Limb (tissue), 2 donors: ENCODE results near the gene CD7.

Experiments
- DNase-seq, 2 donors: peaks; one replicate each; pipeline ENCODE4 v3.0.0-alpha.2; 2016; ENCODE audit errors: extremely low spot score in 2 of 2

The CD7 gene

GRCh38 chr17:82314727-82315605 lies 2.4 kb downstream of the CD7 start:
- DNase-seq = no peak

- DNase-seq = no peak
Measured at GRCh38 chr17:82314012-82314726, 3.2 kb downstream of the CD7 start.

GRCh38 chr17:82313195-82314011 lies 4.0 kb downstream of the CD7 start:
- no peak for DNase-seq

DNA sequence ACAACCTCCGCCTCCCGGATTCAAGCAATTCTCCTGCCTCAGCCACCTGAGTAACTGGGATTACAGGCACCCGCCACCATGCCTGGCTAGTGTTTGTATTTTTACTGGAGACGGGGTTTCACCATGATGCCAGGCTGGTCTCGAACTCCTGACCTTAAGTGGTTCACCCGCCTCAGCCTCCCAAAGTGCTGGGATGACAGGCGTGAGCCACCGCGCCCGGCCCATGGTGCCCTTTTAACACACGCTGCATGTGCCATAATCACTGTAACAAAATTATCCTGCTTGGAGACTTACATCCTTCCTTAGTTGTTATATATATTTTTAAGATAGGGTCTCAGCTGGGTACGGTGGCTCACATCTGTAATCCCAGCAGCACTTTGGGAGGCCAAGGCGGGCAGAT lies 5.4 kb downstream of the CD7 start:
- DNase-seq = no peak

DNA sequence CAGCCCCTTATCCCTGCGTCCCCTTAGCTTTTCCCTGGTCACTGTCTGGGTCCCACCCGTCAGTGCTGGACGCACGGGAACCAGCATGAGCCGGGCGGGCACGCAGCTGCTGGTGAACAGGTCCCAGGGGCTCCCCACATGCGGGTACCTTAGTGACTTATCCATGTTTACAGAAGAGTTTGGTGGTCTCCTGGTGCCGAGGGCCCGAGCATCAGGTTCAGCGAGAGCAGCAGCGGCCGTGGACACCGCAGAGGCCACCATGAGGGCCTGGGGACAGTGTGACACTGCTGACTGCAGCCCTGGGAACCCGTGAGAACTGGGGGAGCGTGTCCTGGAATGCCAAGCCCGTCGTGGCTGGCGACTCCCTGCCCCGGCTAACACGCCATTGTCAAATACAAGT lies 6.5 kb downstream of the CD7 start:
- no peak for DNase-seq

DNA sequence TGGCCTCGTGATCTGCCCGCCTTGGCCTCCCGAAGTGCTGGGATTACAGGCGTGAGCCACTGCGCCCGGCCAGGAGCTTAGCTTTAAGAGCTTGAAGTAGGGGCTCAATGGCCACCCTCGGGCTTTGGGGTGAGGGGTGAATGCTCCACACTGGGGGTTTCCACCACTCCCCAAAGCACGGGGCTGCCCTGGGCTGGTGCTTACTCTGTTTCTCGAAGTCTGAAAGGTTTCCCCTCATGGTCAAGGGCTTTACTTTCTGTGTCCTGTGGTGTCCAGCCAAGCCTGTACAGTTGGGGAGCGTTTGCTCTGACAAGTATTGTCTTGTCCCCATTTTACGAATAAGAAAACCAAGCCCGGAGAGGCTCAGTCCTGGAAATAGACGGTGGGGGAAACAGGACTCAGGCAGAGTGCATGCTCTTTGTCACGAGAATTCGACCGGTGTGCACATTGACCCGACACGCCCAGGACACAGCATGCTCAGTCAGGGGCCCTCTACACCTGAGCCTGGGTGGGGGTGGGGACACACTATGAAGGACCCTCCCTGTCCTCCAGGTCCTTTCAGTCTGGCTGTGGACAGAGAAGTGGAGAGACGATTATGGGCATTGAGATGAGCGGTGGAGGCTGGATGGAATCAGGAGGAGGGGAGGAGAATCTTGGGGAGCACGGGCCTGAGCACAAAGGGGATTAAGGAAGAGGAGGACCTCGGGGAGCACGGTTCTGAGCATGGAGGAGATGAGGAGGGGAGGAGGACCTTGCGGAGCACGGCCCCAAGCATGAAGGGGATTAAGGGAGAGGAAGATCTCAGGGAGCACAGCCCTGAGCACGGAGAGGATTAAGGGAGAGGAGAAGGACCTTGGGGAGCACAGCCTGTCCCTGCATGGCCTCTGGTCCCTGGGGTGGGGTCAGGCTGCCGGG lies 7.5 kb downstream of the CD7 start:
- no peak for DNase-seq

- peak in 1 of 2 donors; percentile 29 for DNase-seq
Measured at GRCh38 chr17:82305727-82306300, 11.6 kb downstream of the CD7 start.

DNA sequence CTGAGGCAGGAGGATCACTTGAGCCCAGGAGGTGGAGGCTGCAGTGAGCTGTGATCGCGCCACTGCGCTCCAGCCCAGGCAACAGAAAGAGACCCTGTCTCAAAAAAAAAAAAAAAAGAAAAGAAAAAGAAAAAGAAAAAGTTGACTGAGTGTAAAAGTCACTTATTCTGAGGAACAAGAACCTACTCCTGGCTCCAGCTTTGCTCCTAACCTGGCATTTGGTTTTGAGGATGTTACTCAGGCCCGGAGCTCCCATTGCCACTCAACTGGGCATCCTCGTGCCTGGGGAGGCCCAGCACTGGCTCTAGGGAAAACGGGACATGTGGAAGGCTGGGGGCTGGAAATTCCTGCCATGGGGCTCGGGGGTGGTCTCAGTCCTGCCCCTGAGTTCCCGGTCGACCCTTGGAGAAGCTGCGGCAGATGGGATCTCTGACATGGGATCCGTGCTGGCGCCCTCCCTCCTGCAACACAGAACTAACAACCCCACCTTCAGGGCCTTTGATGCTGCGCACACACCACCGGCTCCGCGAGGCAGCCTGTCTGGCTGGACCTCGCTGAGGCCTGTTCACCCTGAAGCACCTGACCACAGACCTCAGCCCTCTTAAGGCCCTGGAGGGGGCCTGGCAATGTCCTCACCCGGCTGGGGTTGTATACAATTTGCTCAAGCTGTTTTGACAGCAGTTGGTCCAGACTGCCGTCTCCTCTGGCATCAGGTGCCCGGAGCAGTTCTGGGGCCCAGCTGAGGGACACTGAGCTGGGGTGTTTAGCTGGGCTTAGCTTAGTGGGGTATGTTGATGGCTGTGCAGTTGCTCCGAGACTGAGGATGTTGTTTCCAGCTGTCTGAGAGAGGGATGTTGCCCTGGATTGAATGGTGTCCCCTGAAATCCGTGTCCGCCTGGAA lies 12.3 kb downstream of the CD7 start:
- peak in 1 of 2 donors; percentile 31 for DNase-seq

- DNase-seq = peak in 1 of 2 donors; percentile 34
Measured at GRCh38 chr17:82303944-82304808, 13.2 kb downstream of the CD7 start.

- DNase-seq = peak in 1 of 2 donors; percentile 29
Measured at GRCh38 chr17:82302991-82303943, 14.1 kb downstream of the CD7 start.

DNA sequence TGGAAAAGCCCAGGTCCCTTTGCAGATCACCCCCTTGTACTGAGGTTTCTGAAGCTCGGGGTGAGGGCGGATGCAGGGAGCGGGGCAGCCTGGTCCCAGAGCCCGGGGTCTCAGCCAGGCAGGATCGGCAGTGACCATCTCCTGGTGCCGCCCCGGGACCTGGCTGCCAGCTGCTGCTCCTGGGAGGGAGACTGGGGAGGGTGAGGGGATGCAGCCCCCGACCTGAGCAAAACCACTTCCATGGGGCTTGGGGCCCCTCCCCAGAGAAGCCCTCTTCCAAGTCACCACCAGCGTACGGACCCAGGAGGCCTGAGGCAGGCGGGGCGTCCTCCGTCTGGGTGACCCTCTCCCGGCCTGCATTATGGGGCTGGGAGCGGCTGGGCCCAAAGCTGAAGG lies 14.8 kb downstream of the CD7 start:
- peak in 1 of 2 donors; percentile 26 for DNase-seq

DNA sequence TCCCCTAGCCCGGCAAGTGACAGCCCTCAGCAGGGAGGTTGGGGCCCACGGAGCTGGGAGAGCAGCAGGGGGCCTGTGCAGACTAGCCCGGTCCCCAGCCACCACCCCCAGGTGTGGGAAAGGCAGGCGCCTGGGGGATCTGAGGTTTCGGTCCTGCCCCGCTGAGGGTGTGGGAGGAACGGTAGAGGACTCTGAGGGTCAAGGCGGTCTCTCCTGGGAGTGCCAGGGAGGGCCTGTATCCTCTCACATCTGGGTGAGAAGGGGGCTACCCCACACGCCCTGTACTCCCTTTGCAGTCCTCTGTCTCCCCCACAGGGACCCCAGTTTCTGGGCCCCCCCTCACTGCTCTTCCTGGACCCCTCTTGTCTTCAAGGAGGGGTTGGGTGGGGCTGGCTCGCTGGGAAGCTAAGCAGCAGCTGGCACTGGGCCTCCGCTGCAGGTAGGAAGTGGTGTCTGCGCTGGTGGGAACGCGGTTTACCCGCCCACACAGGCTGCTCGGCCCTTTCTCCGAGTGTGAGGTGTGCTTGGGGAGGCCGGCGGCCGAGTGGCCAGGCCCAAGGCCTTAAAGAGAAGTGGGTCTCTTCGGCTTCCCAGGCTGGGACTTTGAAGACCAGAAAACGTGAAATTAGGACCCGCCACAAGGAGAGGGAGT lies 15.4 kb downstream of the CD7 start:
- DNase-seq = no peak

- no peak for DNase-seq
Measured at GRCh38 chr17:82301300-82301915, 16.0 kb downstream of the CD7 start.

GRCh38 chr17:82300707-82301270 lies 16.6 kb downstream of the CD7 start:
- DNase-seq = peak in 1 of 2 donors; percentile 78

DNA sequence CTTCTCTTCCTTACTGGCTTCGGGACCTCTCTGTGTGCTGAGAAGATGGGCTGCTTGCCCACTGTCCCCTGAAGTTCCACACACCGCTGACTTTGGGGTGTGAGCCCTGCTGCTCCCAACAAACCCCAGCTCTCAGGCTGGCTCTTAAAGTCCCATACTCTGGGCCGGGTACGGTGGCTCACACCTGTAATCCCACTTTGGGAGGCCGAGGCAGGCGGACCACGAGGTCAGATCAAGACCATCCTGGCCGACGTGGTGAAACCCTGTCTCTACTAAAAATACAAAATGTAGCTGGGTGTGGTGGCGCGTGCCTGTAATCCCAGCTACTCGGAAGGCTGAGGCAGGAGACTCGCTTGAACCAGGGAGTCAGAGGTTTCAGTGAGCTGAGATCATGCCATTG lies 17.2 kb downstream of the CD7 start:
- no peak for DNase-seq

DNA sequence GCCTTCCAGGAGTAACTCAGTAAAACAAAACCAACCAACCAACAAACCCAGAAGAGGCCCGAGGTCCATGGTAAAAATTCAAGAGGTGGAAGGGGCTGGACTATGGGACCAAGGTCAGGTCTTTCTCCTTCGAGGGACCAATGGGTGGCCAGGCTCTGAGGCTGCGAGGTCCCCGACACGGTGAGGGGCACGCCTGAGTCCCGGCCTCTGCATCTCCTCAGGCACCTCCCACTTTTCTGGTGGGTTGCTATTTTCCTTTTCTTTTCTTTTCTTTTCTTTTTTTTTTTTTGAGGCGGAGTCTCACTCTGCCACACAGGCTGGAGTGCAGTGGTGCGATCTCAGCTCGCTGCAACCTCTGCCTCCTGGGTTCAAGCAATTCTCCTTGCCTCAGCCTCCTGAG lies 18.0 kb downstream of the CD7 start:
- DNase-seq = peak in 1 of 2 donors; percentile 19
